Adrenal gland (tissue), 12 donors: ENCODE results near the gene MEIS1. TPM values are rescaled to one million over a fixed set of nuclear protein-coding genes. Genes with fewer than 3 reads are reported as not detected.
A peak's percentile ranks its signal among the peaks of the same experiment; 100 is the strongest.

Experiments used
- DNase-seq, 7 donors: peaks; one replicate each; pipeline ENCODE4 v3.0.0-alpha.2; 2019 to 2020
- H3K27ac ChIP-seq, 5 donors: fragments of 200-600 bp; sonication (generic) in 4 of 5; 1 replicate in 3 of 5; 2 replicates in 2 of 5; pipeline versions ENCODE4 v1.5.1 to v1.8.0; 2016 to 2020; ENCODE audit warnings: mild to moderate bottlenecking in 1 of 5
- H3K27me3 ChIP-seq: fragments of 200-600 bp; 2 replicates; pipeline ENCODE4 v1.8.0; 2021
- H3K36me3 ChIP-seq, 2 donors: fragments of 200-600 bp; replicated peaks in 1 of 2; 1 replicate in 1 of 2; 2 replicates in 1 of 2; pipeline versions ENCODE4 v1.5.1 to v1.8.0; 2018 to 2022
- H3K4me1 ChIP-seq, 2 donors: fragments of 200-600 bp; replicated peaks in 1 of 2; 1 replicate in 1 of 2; 2 replicates in 1 of 2; pipeline versions ENCODE4 v1.5.1 to v1.8.0; 2018 to 2021
- H3K4me3 ChIP-seq, 4 donors: fragments of 200-600 bp; sonication (generic) in 3 of 4; one replicate each; pipeline ENCODE4 v1.5.1; 2016 to 2018
- H3K9me3 ChIP-seq, 3 donors: fragments of 200-600 bp; sonication (generic) in 1 of 3; replicated peaks in 1 of 3; 1 replicate in 2 of 3; 2 replicates in 1 of 3; pipeline versions ENCODE4 v1.5.1 to v1.8.0; 2016 to 2021
- POLR2A ChIP-seq, 2 donors: fragments of 450-650 bp; IDR thresholded peaks; one replicate each; pipeline ENCODE4 v1.6.1; 2017; ENCODE audit warnings: antibody characterized with exemption in 2 of 2, mild to moderate bottlenecking in 2 of 2, moderate library complexity in 1 of 2
- WGBS, 4 donors: extraction: QIAGEN DNeasy Blood & Tissue Kit in 2 of 4; methylation state at CpG; one replicate each; pipeline versions ENCODE4 v1.1.5 to v1.1.7; 2013 to 2017; 5-methylcytosine and 5-hydroxymethylcytosine counted together
- intact Hi-C, 2 donors: fragments of 100-400 bp; cut with DNase I; formaldehyde crosslinking; loops; one replicate each; pipeline versions ENCODE4 v1.14.1 to v1.15.0; 2022 to 2023
- polyA plus RNA-seq, 3 donors: library from polyadenylated mRNA; stranded (reverse); fragments of 200-250 nt in 2 of 3; fragments of 350-450 nt in 1 of 3; fragmentation: Illumina TruSeq in 1 of 3; extraction: RNeasy Lipid Tissue Mini Kit (QIAGEN cat#74804) in 1 of 3; gene quantifications; one replicate each; pipeline ENCODE4 v1.2.3, GENCODE V29; 2013 to 2014
- total RNA-seq, 9 donors: library from RNA; depleted of rRNA in 4 of 9; stranded (reverse); fragments of >200 nt in 4 of 9; fragments of 120-200 nt in 1 of 9; fragmentation: NEBNext Ultra II Directional in 1 of 9; extraction: Animal tissue kit (Norgen Biotek cat#: 25700) in 1 of 9; gene quantifications; one replicate each; pipeline versions ENCODE4 v1.1.0 to v1.2.4, GENCODE V29; 2013 to 2023
- TF ChIP-seq, protein P1 (sequence below), 6 experiments: fragments of 450-650 bp in 4 of 6; fragments of 200-600 bp in 2 of 6; sonication (generic) in 1 of 6; IDR thresholded peaks; 1 replicate in 5 of 6; 2 replicates in 1 of 6; pipeline versions ENCODE4 v1.5.1 to v1.8.0; 2016 to 2021; ENCODE audit warnings: antibody characterized with exemption in 6 of 6, mild to moderate bottlenecking in 2 of 6, moderate library complexity in 1 of 6
- donor health status: healthy with polysubstance abuse.
- donor health status: Bipolar disorder and iron deficiency.
- donor health status: DM: yes; HTN: yes; CAD: no.
- donor health status: DM: no; HTN: no; CAD: no.
- donor health status: DM: no; HTN: no; CAD: no.
- donor health status: DM: yes; HTN: yes; CAD: no.

Gene MEIS1
- total and polyA plus RNA-seq, 12 donors: 56.3 to 257 (median 107) TPM

DNA sequence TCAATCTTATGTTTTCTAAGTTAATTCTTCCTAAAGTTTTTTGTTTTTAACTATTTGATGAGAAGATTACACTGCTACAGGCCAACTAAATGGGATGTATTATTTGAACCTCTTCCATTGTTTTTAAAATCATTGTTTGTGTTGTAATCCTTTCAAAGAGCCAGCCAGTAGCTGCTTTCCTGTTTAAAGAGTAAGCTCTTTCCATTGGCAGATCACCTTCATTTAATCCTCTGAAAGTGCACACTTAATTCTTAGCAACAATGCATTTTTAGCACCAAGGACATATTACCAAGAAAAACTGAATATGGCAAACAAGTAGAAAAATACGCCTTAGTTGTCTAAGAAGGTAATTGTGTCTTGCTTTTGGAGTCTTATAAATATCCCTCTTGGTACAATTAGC is 54.0 kb downstream of the MEIS1 start:
- 54 to 76% (median 69%) methylated on average over 1 of the region's 1 CpG for WGBS, 4 donors
- DNase-seq: no peak
- Histone ChIP-seq H3K9me3 (no peaks in the 10 kb centered on the region), H3K4me1 (peaks cover 13 to 57% of the 10 kb centered on the region in 2 donors), H3K36me3 (peaks cover 0 to 14% of the 10 kb centered on the region in 2 donors), H3K27me3 (no peaks in the 10 kb centered on the region), H3K4me3 (no peak overlapping the region), H3K27ac (no peak overlapping the region)
- intact Hi-C loops: no loop called here
- TF ChIP-seq, protein P1, sequence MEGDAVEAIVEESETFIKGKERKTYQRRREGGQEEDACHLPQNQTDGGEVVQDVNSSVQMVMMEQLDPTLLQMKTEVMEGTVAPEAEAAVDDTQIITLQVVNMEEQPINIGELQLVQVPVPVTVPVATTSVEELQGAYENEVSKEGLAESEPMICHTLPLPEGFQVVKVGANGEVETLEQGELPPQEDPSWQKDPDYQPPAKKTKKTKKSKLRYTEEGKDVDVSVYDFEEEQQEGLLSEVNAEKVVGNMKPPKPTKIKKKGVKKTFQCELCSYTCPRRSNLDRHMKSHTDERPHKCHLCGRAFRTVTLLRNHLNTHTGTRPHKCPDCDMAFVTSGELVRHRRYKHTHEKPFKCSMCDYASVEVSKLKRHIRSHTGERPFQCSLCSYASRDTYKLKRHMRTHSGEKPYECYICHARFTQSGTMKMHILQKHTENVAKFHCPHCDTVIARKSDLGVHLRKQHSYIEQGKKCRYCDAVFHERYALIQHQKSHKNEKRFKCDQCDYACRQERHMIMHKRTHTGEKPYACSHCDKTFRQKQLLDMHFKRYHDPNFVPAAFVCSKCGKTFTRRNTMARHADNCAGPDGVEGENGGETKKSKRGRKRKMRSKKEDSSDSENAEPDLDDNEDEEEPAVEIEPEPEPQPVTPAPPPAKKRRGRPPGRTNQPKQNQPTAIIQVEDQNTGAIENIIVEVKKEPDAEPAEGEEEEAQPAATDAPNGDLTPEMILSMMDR (IDR thresholded peaks at IDR 0.05): no peak
- TF ChIP-seq POLR2A (IDR thresholded peaks at IDR 0.05): no peak

DNA sequence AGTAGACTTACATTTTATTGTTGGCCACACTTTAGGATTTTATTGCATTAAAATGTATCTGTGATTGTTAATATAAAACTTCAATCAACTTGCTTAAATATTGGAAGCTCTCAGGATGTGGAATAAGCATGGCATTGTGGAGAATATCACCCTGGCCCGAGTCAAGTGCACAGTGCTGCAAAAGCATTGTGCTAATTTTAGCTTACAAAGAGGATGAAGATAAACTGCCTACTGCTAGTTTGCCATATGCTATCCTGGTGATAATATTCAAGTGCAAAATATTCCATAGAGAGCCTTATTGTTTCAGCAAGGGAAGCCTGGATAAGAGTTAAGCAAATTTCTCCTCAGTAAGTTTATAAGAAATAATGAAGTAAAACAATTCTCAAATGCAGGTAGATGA is 54.5 kb downstream of the MEIS1 start:
- Histone ChIP-seq H3K27me3 (no peaks in the 10 kb centered on the region), H3K4me1 (peaks cover 13 to 61% of the 10 kb centered on the region in 2 donors), H3K27ac (no peak overlapping the region), H3K36me3 (peaks cover 0 to 11% of the 10 kb centered on the region in 2 donors), H3K9me3 (no peaks in the 10 kb centered on the region), H3K4me3 (no peak overlapping the region)
- intact Hi-C loops: no loop called here
- no peak for TF ChIP-seq POLR2A (IDR thresholded peaks at IDR 0.05)
- TF ChIP-seq, protein P1 (IDR thresholded peaks at IDR 0.05): no peak
- no peak for DNase-seq
- 0 to 12% (median 9%) methylated on average over 1 of the region's 1 CpG for whole genome bisulfite sequencing, 4 donors

- DNase-seq: no peak
- no peaks in the 10 kb centered on the region for H3K9me3 ChIP-seq
- no peaks in the 10 kb centered on the region for H3K27me3 ChIP-seq
- WGBS, 4 donors: 48 to 64% (median 55%) methylated on average over 3 of the region's 3 CpGs
- TF ChIP-seq, protein P1 (IDR thresholded peaks at IDR 0.05): no peak
- TF ChIP-seq POLR2A (IDR thresholded peaks at IDR 0.05): no peak
- H3K36me3 ChIP-seq: peaks cover 0 to 11% of the 10 kb centered on the region in 2 donors
- no peak overlapping the region for H3K4me3 ChIP-seq
- intact Hi-C loops: no loop called here
- H3K27ac ChIP-seq: peak overlapping the region in 1 of 5 donors; percentile 36
- peaks cover 20 to 72% of the 10 kb centered on the region in 2 donors for H3K4me1 ChIP-seq
Observed at GRCh38 chr2:66490588-66491001, 55.7 kb downstream of the MEIS1 start.

DNA sequence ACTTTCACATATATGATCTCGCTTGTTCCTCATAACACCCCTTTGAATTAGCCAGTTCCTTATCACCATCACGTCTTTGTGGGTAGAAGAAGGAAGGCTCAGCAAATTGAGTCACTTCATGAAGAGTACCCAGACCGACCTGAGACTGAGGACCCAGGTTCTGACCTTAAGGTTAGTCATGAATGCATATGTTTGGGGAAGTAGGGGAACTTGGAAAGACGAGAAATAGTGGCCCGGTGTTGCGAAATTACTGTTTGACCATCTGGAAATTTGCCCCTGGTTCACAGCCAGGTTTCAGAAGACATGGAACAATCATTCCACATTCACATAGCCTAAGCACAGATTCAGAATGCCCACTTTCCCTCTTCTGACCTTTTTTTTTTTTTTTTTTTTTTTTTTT is 59.8 kb downstream of the MEIS1 start:
- Histone ChIP-seq H3K4me1 (peaks cover 30 to 88% of the 10 kb centered on the region in 2 donors), H3K27me3 (no peaks in the 10 kb centered on the region), H3K9me3 (no peaks in the 10 kb centered on the region), H3K4me3 (no peak overlapping the region), H3K27ac (peak overlapping the region in 2 of 5 donors; percentile 41 to 67), H3K36me3 (peaks cover 0 to 4% of the 10 kb centered on the region in 2 donors)
- intact Hi-C loops: no loop called here
- peak; percentile 55 to 84 (median 77) for DNase-seq
- 35 to 43% (median 40%) methylated on average over 6 of the region's 6 CpGs for WGBS, 4 donors
- no peak for TF ChIP-seq POLR2A (IDR thresholded peaks at IDR 0.05)
- TF ChIP-seq, protein P1 (IDR thresholded peaks at IDR 0.05): no peak
